H1 (cell line): ENCODE results near the gene PIK3R3. TPM values are rescaled to one million over a fixed set of nuclear protein-coding genes. Genes with fewer than 3 reads are reported as not detected.

Source experiments
- CTCF ChIA-PET: fragments of 300-600 bp; sonication (Branson Sonifier 250); formaldehyde crosslinking; loops from one replicate; lab custom pipeline; 2021; ENCODE audit not compliant: partially characterized antibody; lab: Charles Lee
- POLR2A ChIA-PET: fragments of 300-600 bp; sonication (Branson Sonifier 250); formaldehyde crosslinking; loops from one replicate; lab custom pipeline; 2021; ENCODE audit warnings: inconsistent platforms; ENCODE audit not compliant: partially characterized antibody; lab: Charles Lee
- DNase-seq, 2 experiments: peaks; one replicate each; pipeline versions ENCODE4 v3.0.0 to v3.0.0-alpha.2; 2010 to 2022; ENCODE audit warnings: low spot score in 2 of 2, low read depth in 1 of 2, mixed read lengths in 1 of 2
- FAIRE-seq: peaks from 2 replicates; lab custom pipeline; 2011; peaks lifted over from hg19 to GRCh38; lab: Jason Lieb, UNC
- H2AFZ ChIP-seq: 2 replicates; pipeline ENCODE4 v1.8.1; 2012; ENCODE audit warnings: low read length, inconsistent platforms
- H2AK5ac ChIP-seq: 2 replicates; pipeline ENCODE4 v1.6.1; 2013; ENCODE audit warnings: low read depth, low read length
- H2BK120ac ChIP-seq: replicated peaks from 2 replicates; pipeline ENCODE3; 2013; ENCODE audit warnings: low read depth, low read length, inconsistent platforms
- H2BK12ac ChIP-seq: 2 replicates; pipeline ENCODE4 v1.6.1; 2013; ENCODE audit warnings: low read depth, low read length
- H2BK15ac ChIP-seq: 2 replicates; pipeline ENCODE4 v1.6.1; 2013; ENCODE audit warnings: low read length
- H2BK20ac ChIP-seq: 2 replicates; pipeline ENCODE4 v1.6.1; 2013; ENCODE audit warnings: low read length
- H2BK5ac ChIP-seq: 2 replicates; pipeline ENCODE4 v1.6.1; 2013; ENCODE audit warnings: low read depth, low read length
- H3K14ac ChIP-seq: 2 replicates; pipeline ENCODE4 v1.6.1; 2013; ENCODE audit warnings: inconsistent platforms; ENCODE audit not compliant: insufficient read length
- H3K18ac ChIP-seq: 2 replicates; pipeline ENCODE4 v1.6.1; 2013; ENCODE audit warnings: low read length; ENCODE audit errors: extremely low read depth
- H3K23ac ChIP-seq: 2 replicates; pipeline ENCODE4 v1.6.1; 2013; ENCODE audit warnings: inconsistent platforms; ENCODE audit not compliant: insufficient read length
- H3K23me2 ChIP-seq: 2 replicates; pipeline ENCODE4 v1.6.1; 2013; ENCODE audit warnings: low read depth, low read length
- H3K27ac ChIP-seq: 2 replicates; pipeline ENCODE4 v1.6.1; 2011; ENCODE audit warnings: low read depth, low read length, inconsistent platforms
- H3K27me3 ChIP-seq, 4 experiments: replicated peaks in 1 of 4; 1 replicate in 1 of 4; 2 replicates in 3 of 4; pipeline versions ENCODE4 v1.6.1 to v1.8.1; 2011 to 2013; ENCODE audit warnings: low read length in 3 of 4, mild to moderate bottlenecking in 3 of 4, inconsistent platforms in 2 of 4, mixed read lengths in 2 of 4, moderate library complexity in 1 of 4; ENCODE audit not compliant: control insufficient read depth in 3 of 4, insufficient read depth in 3 of 4; ENCODE audit errors: extremely low read depth in 1 of 4
- H3K36me3 ChIP-seq, 4 experiments: 2 replicates each; pipeline versions ENCODE4 v1.6.1 to v1.8.1; 2011 to 2013; ENCODE audit warnings: mild to moderate bottlenecking in 4 of 4, low read length in 3 of 4, moderate library complexity in 2 of 4, control low read depth in 1 of 4, inconsistent platforms in 1 of 4; ENCODE audit not compliant: insufficient read depth in 4 of 4, control insufficient read depth in 2 of 4
- H3K4ac ChIP-seq: replicated peaks from 2 replicates; pipeline ENCODE3; 2013; ENCODE audit warnings: low read length, low read depth, mixed read lengths, inconsistent platforms; ENCODE audit not compliant: insufficient read length
- H3K4me1 ChIP-seq, 4 experiments: replicated peaks in 1 of 4; 1 replicate in 1 of 4; 2 replicates in 3 of 4; pipeline versions ENCODE4 v1.6.1 to v1.8.1; 2011 to 2013; ENCODE audit warnings: low read length in 3 of 4, inconsistent platforms in 2 of 4, mixed read lengths in 1 of 4; ENCODE audit not compliant: insufficient read depth in 4 of 4, control insufficient read depth in 3 of 4
- H3K4me2 ChIP-seq, 2 experiments: 2 replicates each; pipeline versions ENCODE4 v1.6.1 to v1.8.1; 2011 to 2013; ENCODE audit warnings: low read depth in 2 of 2, low read length in 2 of 2, control low read depth in 1 of 2, inconsistent platforms in 1 of 2, mild to moderate bottlenecking in 1 of 2; ENCODE audit not compliant: insufficient read depth in 1 of 2
- H3K4me3 ChIP-seq, 4 experiments: fragments of 200-600, 300-600 bp in 1 of 4; sonication (generic), shearing (Covaris generic), sonication (Bioruptor Twin) in 1 of 4; 2 replicates each; pipeline versions ENCODE4 v1.5.1 to v1.8.1; 2011 to 2016; ENCODE audit warnings: low read length in 4 of 4, low read depth in 3 of 4, control low read depth in 2 of 4, inconsistent platforms in 2 of 4, mild to moderate bottlenecking in 2 of 4, mixed read lengths in 1 of 4, moderate library complexity in 1 of 4; ENCODE audit not compliant: insufficient read depth in 2 of 4; ENCODE audit errors: extremely low read depth in 1 of 4
- H3K56ac ChIP-seq: replicated peaks from 2 replicates; pipeline ENCODE3; 2013; ENCODE audit warnings: low read depth, mild to moderate bottlenecking, mixed read lengths, low read length, inconsistent platforms; ENCODE audit not compliant: insufficient read length
- H3K79me1 ChIP-seq: 2 replicates; pipeline ENCODE4 v1.6.1; 2013; ENCODE audit warnings: low read depth, low read length, control low read depth
- H3K79me2 ChIP-seq, 2 experiments: 2 replicates each; pipeline versions ENCODE4 v1.6.1 to v1.8.1; 2012 to 2013; ENCODE audit warnings: low read length in 2 of 2, mild to moderate bottlenecking in 2 of 2, inconsistent platforms in 1 of 2; ENCODE audit not compliant: insufficient read depth in 2 of 2, control insufficient read depth in 1 of 2
- H3K9ac ChIP-seq, 4 experiments: replicated peaks in 1 of 4; 1 replicate in 1 of 4; 2 replicates in 3 of 4; pipeline versions ENCODE4 v1.6.1 to v1.8.1; 2011 to 2013; ENCODE audit warnings: low read depth in 3 of 4, low read length in 3 of 4, control low read depth in 2 of 4, mild to moderate bottlenecking in 2 of 4, moderate library complexity in 2 of 4, inconsistent platforms in 1 of 4; ENCODE audit errors: extremely low read depth in 1 of 4
- H3K9me3 ChIP-seq, 2 experiments: 2 replicates each; pipeline versions ENCODE4 v1.6.1 to v1.8.1; 2012 to 2013; ENCODE audit warnings: mild to moderate bottlenecking in 2 of 2, moderate library complexity in 2 of 2, control low read depth in 1 of 2, inconsistent platforms in 1 of 2, low read depth in 1 of 2, low read length in 1 of 2, mixed read lengths in 1 of 2; ENCODE audit not compliant: insufficient read depth in 2 of 2
- H4K20me1 ChIP-seq, 2 experiments: replicated peaks in 1 of 2; 2 replicates each; pipeline versions ENCODE3 to v1.8.1; 2011 to 2013; ENCODE audit warnings: inconsistent platforms in 2 of 2, low read length in 2 of 2, mild to moderate bottlenecking in 1 of 2; ENCODE audit not compliant: insufficient read depth in 2 of 2, control insufficient read depth in 1 of 2
- H4K5ac ChIP-seq: 2 replicates; pipeline ENCODE4 v1.6.1; 2013; ENCODE audit warnings: low read length, low read depth, mixed read lengths, inconsistent platforms; ENCODE audit not compliant: insufficient read length
- H4K8ac ChIP-seq: 2 replicates; pipeline ENCODE4 v1.8.0; 2013; ENCODE audit warnings: mild to moderate bottlenecking, moderate library complexity, low read length, inconsistent platforms; ENCODE audit not compliant: insufficient read depth; ENCODE audit errors: extremely low read depth
- H4K91ac ChIP-seq: replicated peaks from 2 replicates; pipeline ENCODE3; 2013; ENCODE audit warnings: low read length, mixed read lengths, inconsistent platforms; ENCODE audit not compliant: insufficient read length
- ATF2 ChIP-seq: IDR thresholded peaks from 2 replicates; pipeline ENCODE4 v1.6.1; 2012; ENCODE audit warnings: low read length, inconsistent platforms
- BCL11A ChIP-seq, 2 experiments: IDR thresholded peaks; one replicate each; pipeline ENCODE4 v1.6.1; 2011; ENCODE audit warnings: low read depth in 2 of 2, low read length in 2 of 2, mild to moderate bottlenecking in 2 of 2
- BRCA1 ChIP-seq: IDR thresholded peaks from 2 replicates; pipeline ENCODE4 v1.6.1; 2012; ENCODE audit warnings: low read depth, low read length, improper control_type of control experiment
- KDM5A ChIP-seq: fragments of 200-600 bp; IDR thresholded peaks from 2 replicates; pipeline ENCODE4 v1.7.1; 2012; ENCODE audit warnings: mild to moderate bottlenecking, low read length, inconsistent platforms, mixed read lengths
- NRF1 ChIP-seq: IDR thresholded peaks from 2 replicates; pipeline ENCODE4 v1.6.1; 2011; ENCODE audit warnings: mild to moderate bottlenecking, low read depth, low read length, improper control_type of control experiment
- POLR2A ChIP-seq, 2 experiments: IDR thresholded peaks; 1 replicate in 1 of 2; 2 replicates in 1 of 2; pipeline ENCODE4 v1.6.1; 2011; ENCODE audit warnings: low read depth in 2 of 2, low read length in 2 of 2, mild to moderate bottlenecking in 2 of 2; ENCODE audit errors: control extremely low read depth in 1 of 2
- POLR2AphosphoS5 ChIP-seq: IDR thresholded peaks from 2 replicates; pipeline ENCODE4 v1.6.1; 2011; ENCODE audit warnings: low read depth, low read length
- RBBP5 ChIP-seq: IDR thresholded peaks from 2 replicates; pipeline ENCODE4 v1.7.1; 2012; ENCODE audit warnings: low read depth, mild to moderate bottlenecking, inconsistent platforms, low read length, moderate library complexity, borderline replicate concordance
- SP2 ChIP-seq: IDR thresholded peaks from 2 replicates; pipeline ENCODE4 v1.6.1; 2012; ENCODE audit warnings: mild to moderate bottlenecking, low read length, inconsistent platforms
- SP4 ChIP-seq: IDR thresholded peaks from 2 replicates; pipeline ENCODE4 v1.6.1; 2012; ENCODE audit warnings: low read length, inconsistent platforms
- WGBS, 2 experiments: shearing (Covaris generic) in 1 of 2; methylation state at CpG; one replicate each; pipeline versions ENCODE4 v1.1.6 to v1.1.7; 2013 to 2015; ENCODE audit warnings: low lambda C conversion rate in 2 of 2, mixed read lengths in 2 of 2, inconsistent platforms in 1 of 2, low coverage in 1 of 2, missing lambda C conversion rate in 1 of 2; ENCODE audit not compliant: insufficient replicate concordance in 2 of 2, insufficient coverage in 1 of 2, insufficient read length in 1 of 2; ENCODE audit errors: extremely low coverage in 1 of 2, missing lambda C conversion rate in 1 of 2; 5-methylcytosine and 5-hydroxymethylcytosine counted together
- polyA plus RNA-seq, 7 experiments: library from polyadenylated mRNA; depleted of rRNA in 3 of 7; stranded (reverse) in 5 of 7; unstranded in 2 of 7; fragments of >200 nt in 5 of 7; fragments of 200-250 nt in 2 of 7; gene quantifications; 1 replicate in 5 of 7; 2 replicates in 1 of 7; 4 replicates in 1 of 7; pipeline versions ENCODE4 v1.2.1 to v1.2.3, GENCODE V29; 2011 to 2013; ENCODE audit warnings: missing spikeins in 2 of 7, mixed read lengths in 2 of 7
- total RNA-seq: library from RNA; stranded (reverse); fragmentation: NEBNext Ultra II Directional; extraction: Animal tissue kit (Norgen Biotek cat#: 25700); gene quantifications from 2 replicates; pipeline ENCODE4 v1.2.1, GENCODE V29; 2021
- TF ChIP-seq, protein P1 (sequence below): IDR thresholded peaks from 2 replicates; pipeline ENCODE4 v1.6.1; 2012; ENCODE audit warnings: inconsistent platforms
- TF ChIP-seq, protein P2 (sequence below): IDR thresholded peaks from 2 replicates; pipeline ENCODE4 v1.6.1; 2011; ENCODE audit warnings: low read length, improper control_type of control experiment

Gene PIK3R3
- total and polyA plus RNA-seq, 2 of the 8 experiments (the other 6 are each of a cell fraction or from before 2014, with no cell fraction given): 5.3 to 13.6 TPM

DNA sequence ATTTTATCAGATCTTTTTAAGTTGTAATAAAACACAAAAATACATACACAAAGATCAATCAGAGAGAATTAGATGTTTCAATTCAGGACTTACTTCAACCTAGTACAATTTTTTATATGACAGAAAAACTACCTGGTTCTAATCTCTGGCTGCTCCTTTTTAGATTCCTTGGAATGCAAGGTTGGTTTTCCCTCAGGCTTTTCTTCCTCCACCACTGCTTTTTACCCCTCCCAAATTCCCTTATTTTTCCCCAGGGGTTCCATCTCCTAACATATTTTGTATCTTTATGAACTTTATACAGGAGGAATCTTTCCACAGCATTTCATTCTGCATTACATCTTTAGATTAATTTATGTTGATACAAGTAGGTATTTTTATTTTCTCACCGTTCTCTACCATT is 33.2 kb downstream of the PIK3R3 start:
- Histone ChIP-seq H3K36me3 (no peaks in the 10 kb centered on the region), H3K23me2 (no peaks in the 10 kb centered on the region), H2AFZ (no peak overlapping the region), H3K14ac (no peak overlapping the region), H3K79me2 (peaks cover 0 to 4% of the 10 kb centered on the region in 2 experiments; a peak in 2 of 4 replicates), H4K5ac (no peak overlapping the region), H3K79me1 (no peaks in the 10 kb centered on the region), H4K20me1 (peaks cover 0 to 1% of the 10 kb centered on the region in 2 experiments), H2AK5ac (no peak overlapping the region), H4K91ac (no peak overlapping the region), H3K18ac (no peak overlapping the region), H2BK5ac (no peak overlapping the region), H3K9me3 (no peaks in the 10 kb centered on the region; a peak in 1 of 4 replicates), H3K4me1 (no peaks in the 10 kb centered on the region), H3K9ac (no peak overlapping the region), H2BK15ac (no peak overlapping the region), H3K56ac (no peak overlapping the region), H2BK12ac (no peak overlapping the region), H3K4me3 (no peak overlapping the region), H2BK20ac (no peak overlapping the region), H3K23ac (no peak overlapping the region), H3K4me2 (no peak overlapping the region), H2BK120ac (no peak overlapping the region), H3K27ac (no peak overlapping the region), H4K8ac (no peak overlapping the region), H3K27me3 (no peaks in the 10 kb centered on the region), H3K4ac (no peak overlapping the region)
- no peak for FAIRE-seq
- DNase-seq: no peak
- POLR2A ChIA-PET: no interaction called here
- 92% methylated on average over 1 of the region's 1 CpG; no CpG with 5 or more reads in 1 of the 2 experiments for WGBS, 2 experiments
- CTCF ChIA-PET: no interaction called here
- TF ChIP-seq, protein P1, sequence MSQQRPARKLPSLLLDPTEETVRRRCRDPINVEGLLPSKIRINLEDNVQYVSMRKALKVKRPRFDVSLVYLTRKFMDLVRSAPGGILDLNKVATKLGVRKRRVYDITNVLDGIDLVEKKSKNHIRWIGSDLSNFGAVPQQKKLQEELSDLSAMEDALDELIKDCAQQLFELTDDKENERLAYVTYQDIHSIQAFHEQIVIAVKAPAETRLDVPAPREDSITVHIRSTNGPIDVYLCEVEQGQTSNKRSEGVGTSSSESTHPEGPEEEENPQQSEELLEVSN: no peak
- no peak for TF ChIP-seq KDM5A
- no peak for TF ChIP-seq POLR2AphosphoS5
- TF ChIP-seq SP4: no peak
- no peak for TF ChIP-seq BCL11A (IDR thresholded peaks at IDR 0.05; ENCODE audit: low read depth in 2 of 2, low read length in 2 of 2)
- TF ChIP-seq NRF1: no peak
- TF ChIP-seq ATF2: no peak
- no peak for TF ChIP-seq POLR2A (IDR thresholded peaks at IDR 0.05; ENCODE audit: control extremely low read depth in 1 of 2, low read depth in 2 of 2, low read length in 2 of 2)
- no peak for TF ChIP-seq RBBP5
- TF ChIP-seq, protein P2, sequence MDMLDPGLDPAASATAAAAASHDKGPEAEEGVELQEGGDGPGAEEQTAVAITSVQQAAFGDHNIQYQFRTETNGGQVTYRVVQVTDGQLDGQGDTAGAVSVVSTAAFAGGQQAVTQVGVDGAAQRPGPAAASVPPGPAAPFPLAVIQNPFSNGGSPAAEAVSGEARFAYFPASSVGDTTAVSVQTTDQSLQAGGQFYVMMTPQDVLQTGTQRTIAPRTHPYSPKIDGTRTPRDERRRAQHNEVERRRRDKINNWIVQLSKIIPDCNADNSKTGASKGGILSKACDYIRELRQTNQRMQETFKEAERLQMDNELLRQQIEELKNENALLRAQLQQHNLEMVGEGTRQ: no peak
- no peak for TF ChIP-seq SP2
- no peak for TF ChIP-seq BRCA1
